ENCODE measurements around the gene UQCC5. TPM values are rescaled to one million over a fixed set of nuclear protein-coding genes. Genes with fewer than 3 reads are reported as not detected.

UQCC5 gene
- total RNA-seq, 2 experiments from 2014 or later: 2.8 to 8.3 TPM

DNA sequence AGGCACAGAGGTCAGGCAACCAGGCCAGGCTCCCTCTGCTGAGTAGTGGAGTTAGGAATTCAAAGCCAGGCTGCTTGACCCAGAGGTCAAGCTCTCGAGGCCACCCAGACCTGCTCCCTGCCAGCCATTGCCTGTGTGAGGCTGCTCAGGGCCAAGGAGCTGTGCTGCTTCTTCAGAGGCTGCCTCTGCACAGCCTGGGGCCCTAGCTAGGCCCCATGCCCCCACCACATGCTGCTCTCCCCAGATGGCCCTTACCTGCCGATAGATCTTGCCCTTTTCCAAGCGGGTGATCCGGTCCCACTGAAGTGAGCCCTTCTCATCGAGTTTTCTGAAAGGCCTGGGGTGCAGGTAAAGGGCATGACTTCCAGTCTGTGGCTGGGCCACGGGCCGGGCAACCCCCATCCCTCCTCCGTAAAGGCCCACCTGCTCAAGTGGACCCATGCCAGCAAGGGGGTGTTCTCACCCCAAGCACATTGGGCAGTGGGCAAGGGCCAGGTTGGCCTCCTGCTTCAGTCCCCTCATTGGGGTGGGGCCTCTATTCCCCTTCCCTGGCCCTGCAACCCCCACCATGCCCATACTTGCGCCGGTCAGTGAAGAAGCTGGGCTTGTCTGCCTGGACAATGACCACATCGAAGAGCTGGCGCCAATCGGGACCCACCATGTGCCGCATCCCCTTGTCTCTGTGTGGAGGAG is 9.2 kb upstream of the UQCC5 start:
- no peaks in the 10 kb centered on the region for H3K36me3 Mint-ChIP-seq (ENCODE audit: low read depth)
- TF ChIP-seq, protein P1, sequence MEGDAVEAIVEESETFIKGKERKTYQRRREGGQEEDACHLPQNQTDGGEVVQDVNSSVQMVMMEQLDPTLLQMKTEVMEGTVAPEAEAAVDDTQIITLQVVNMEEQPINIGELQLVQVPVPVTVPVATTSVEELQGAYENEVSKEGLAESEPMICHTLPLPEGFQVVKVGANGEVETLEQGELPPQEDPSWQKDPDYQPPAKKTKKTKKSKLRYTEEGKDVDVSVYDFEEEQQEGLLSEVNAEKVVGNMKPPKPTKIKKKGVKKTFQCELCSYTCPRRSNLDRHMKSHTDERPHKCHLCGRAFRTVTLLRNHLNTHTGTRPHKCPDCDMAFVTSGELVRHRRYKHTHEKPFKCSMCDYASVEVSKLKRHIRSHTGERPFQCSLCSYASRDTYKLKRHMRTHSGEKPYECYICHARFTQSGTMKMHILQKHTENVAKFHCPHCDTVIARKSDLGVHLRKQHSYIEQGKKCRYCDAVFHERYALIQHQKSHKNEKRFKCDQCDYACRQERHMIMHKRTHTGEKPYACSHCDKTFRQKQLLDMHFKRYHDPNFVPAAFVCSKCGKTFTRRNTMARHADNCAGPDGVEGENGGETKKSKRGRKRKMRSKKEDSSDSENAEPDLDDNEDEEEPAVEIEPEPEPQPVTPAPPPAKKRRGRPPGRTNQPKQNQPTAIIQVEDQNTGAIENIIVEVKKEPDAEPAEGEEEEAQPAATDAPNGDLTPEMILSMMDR (IDR thresholded peaks at IDR 0.05): no peak
- CTCF ChIA-PET: no interaction called here
- H3K9me3 Mint-ChIP-seq: no peaks in the 10 kb centered on the region
- POLR2A ChIA-PET: interaction anchor here (0.5 to 1.2 kb wide), 2 partner anchors 9 to 188 kb away, joined by 3 to 4 read pairs; partner anchors contain the start of gene UQCC5
- no peaks in the 10 kb centered on the region for H3K36me3 ChIP-seq (ENCODE audit: insufficient read depth, low read length)
- H3K27ac Mint-ChIP-seq: no peak overlapping the region
- intact Hi-C loops (cut with DNase I, micrococcal nuclease): no loop called here
- no peaks in the 10 kb centered on the region for H3K27me3 ChIP-seq (ENCODE audit: control insufficient read depth in 1 of 2, insufficient read depth in 2 of 2, low read length in 2 of 2)
- peaks cover 4% of the 10 kb centered on the region for H3K4me1 ChIP-seq (ENCODE audit: insufficient read depth, low read length)
- H3K27ac ChIP-seq (ENCODE audit: low read depth in 1 of 2, low read length in 2 of 2): no peak overlapping the region
- no peaks in the 10 kb centered on the region for H3K27me3 Mint-ChIP-seq
- no peak overlapping the region for H3K4me3 ChIP-seq (ENCODE audit: low read length)
- ATAC-seq (ENCODE audit: poor library complexity): no peak
- H3K4me1 Mint-ChIP-seq (ENCODE audit: low read depth): no peaks in the 10 kb centered on the region
- no peak for DNase-seq
- H3K9me3 ChIP-seq (ENCODE audit: control insufficient read depth in 1 of 2, insufficient read depth in 1 of 2, low read length in 2 of 2): no peaks in the 10 kb centered on the region
- no peak overlapping the region for H3K4me3 Mint-ChIP-seq

DNA sequence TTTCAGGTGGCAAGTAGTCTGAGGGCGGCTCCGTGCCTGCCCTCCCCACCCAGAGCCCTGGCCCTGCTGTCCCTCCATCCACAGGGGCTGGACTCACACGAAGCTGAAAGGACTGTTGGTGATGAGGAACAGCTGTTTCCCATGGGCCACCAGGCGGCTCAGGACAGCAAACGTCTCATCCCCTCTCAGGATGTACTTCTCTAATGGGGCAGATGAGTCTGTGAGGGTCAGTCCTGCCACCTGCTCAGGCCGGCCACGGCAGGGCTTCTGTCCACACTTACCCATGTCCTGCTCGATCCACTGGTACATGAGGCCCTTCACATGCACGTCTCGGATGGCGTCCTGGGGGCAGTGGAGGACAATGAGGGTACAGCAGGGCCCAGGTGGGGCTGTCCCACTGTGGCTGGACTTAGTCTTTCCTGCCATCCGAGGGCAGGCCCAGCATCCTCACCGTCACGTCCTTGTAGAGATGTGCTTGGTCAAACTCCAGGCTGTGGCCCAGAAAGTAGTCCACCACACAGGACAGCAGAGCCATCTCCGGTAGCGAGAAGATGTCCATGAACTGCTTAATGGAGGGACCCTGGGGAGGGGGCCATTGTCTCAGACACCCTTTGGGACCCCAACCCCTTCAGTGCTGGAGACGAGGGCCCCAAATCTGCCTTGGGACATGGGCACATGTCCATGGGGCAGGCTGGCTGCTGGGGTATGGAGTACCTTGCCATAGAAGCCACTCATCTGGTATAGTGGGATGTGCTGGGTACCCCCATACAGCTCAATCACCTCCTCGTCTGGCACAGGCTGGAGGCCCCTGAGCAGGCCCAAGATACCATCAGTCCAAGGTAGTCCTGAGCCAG is 8.4 kb upstream of the UQCC5 start:
- H3K9me3 Mint-ChIP-seq: no peaks in the 10 kb centered on the region
- Histone ChIP-seq H3K4me1 (ENCODE audit: insufficient read depth, low read length) (peaks cover 12% of the 10 kb centered on the region), H3K9me3 (ENCODE audit: control insufficient read depth in 1 of 2, insufficient read depth in 1 of 2, low read length in 2 of 2) (no peaks in the 10 kb centered on the region), H3K27me3 (ENCODE audit: control insufficient read depth in 1 of 2, insufficient read depth in 2 of 2, low read length in 2 of 2) (peaks cover 0 to 3% of the 10 kb centered on the region in 2 experiments), H3K27ac (ENCODE audit: low read depth in 1 of 2, low read length in 2 of 2) (no peak overlapping the region), H3K4me3 (ENCODE audit: low read length) (no peak overlapping the region), H3K36me3 (ENCODE audit: insufficient read depth, low read length) (no peaks in the 10 kb centered on the region)
- H3K27ac Mint-ChIP-seq: no peak overlapping the region
- ChIA-PET CTCF (no interaction called here), POLR2A (interaction anchor here (0.5 kb wide), 1 partner anchor 189 kb away, joined by 3 read pairs; no protein-coding TSS in a partner anchor)
- H3K4me1 Mint-ChIP-seq (ENCODE audit: low read depth): no peaks in the 10 kb centered on the region
- no peaks in the 10 kb centered on the region for H3K36me3 Mint-ChIP-seq (ENCODE audit: low read depth)
- TF ChIP-seq, protein P1 (IDR thresholded peaks at IDR 0.05): no peak
- no peak overlapping the region for H3K4me3 Mint-ChIP-seq
- intact Hi-C loops (cut with DNase I, micrococcal nuclease): no loop called here
- DNase-seq (no peak), ATAC-seq (ENCODE audit: poor library complexity) (no peak)
- no peaks in the 10 kb centered on the region for H3K27me3 Mint-ChIP-seq

DNA sequence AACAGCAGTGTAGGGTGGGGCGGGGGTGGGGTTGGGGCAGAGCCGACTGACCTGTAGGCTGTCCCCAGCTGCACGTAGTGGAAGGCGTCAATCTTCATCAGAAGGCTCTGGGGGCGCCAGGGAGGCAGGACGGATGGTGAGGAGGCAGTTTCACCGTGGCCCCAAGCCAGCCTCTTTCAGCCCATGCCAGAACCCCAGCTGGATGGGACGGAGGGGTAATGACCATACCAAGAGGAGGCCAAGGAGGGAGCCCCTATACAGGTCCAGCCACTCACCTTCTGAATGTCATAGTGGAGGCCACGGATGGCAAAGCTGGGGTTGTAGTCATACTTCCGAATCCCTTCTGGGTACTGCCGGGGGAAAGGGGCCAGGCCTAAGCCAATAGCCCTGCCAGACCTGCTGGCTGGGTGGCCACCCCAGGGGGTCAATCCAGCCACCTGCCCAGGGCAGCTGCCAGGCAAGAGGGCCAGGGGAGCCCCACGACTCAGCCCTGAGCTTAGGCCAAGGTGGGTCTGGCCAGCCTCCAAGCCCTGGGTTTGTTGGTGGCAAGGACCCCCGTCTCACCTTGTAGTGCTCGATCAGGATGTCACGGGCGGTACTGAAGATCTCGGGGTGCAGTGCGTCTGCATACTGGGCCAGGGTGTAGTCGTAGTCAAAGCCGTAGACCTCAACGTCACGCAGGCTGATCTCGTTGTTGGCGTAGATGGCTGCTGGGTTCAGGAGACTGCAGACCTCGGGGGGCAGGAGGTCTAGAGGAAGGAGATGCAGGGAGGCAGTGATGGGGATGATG is 7.6 kb upstream of the UQCC5 start:
- no peak for ATAC-seq (ENCODE audit: poor library complexity)
- peaks cover 0 to 3% of the 10 kb centered on the region in 2 experiments for H3K27me3 ChIP-seq (ENCODE audit: control insufficient read depth in 1 of 2, insufficient read depth in 2 of 2, low read length in 2 of 2)
- Mint-ChIP-seq H3K9me3 (no peaks in the 10 kb centered on the region), H3K4me1 (ENCODE audit: low read depth) (no peaks in the 10 kb centered on the region), H3K27me3 (no peaks in the 10 kb centered on the region), H3K4me3 (no peak overlapping the region), H3K27ac (no peak overlapping the region), H3K36me3 (ENCODE audit: low read depth) (no peaks in the 10 kb centered on the region)
- intact Hi-C loops (cut with DNase I, micrococcal nuclease): no loop called here
- TF ChIP-seq, protein P1 (IDR thresholded peaks at IDR 0.05): no peak
- no peak overlapping the region for H3K27ac ChIP-seq (ENCODE audit: low read depth in 1 of 2, low read length in 2 of 2)
- ChIA-PET CTCF (no interaction called here), POLR2A (no interaction called here)
- no peak for DNase-seq
- H3K4me3 ChIP-seq (ENCODE audit: low read length): no peak overlapping the region
- H3K4me1 ChIP-seq (ENCODE audit: insufficient read depth, low read length): peaks cover 15% of the 10 kb centered on the region
- no peaks in the 10 kb centered on the region for H3K9me3 ChIP-seq (ENCODE audit: control insufficient read depth in 1 of 2, insufficient read depth in 1 of 2, low read length in 2 of 2)
- H3K36me3 ChIP-seq (ENCODE audit: insufficient read depth, low read length): no peaks in the 10 kb centered on the region

Measured in CD4-positive, alpha-beta T cell (primary cell).